Nephron progenitor cell (in vitro differentiated cells): Measurements from ENCODE around the gene HES7.

Source experiments
- DNase-seq: peaks from one replicate; pipeline ENCODE4 v3.0.0; 2021
- H3K27ac Mint-ChIP-seq: 2 replicates; pipeline ENCODE4 v1.8.0; 2021; ENCODE audit warnings: mild to moderate bottlenecking, moderate library complexity, mixed read lengths
- H3K27me3 Mint-ChIP-seq: 2 replicates; pipeline ENCODE4 v1.8.0; 2021; ENCODE audit warnings: mild to moderate bottlenecking, low read depth, mixed read lengths; ENCODE audit not compliant: poor library complexity
- H3K36me3 Mint-ChIP-seq: 2 replicates; pipeline ENCODE4 v1.8.0; 2021; ENCODE audit warnings: low read depth, mixed read lengths
- H3K4me1 Mint-ChIP-seq: 2 replicates; pipeline ENCODE4 v1.8.0; 2021; ENCODE audit warnings: mixed read lengths
- H3K4me3 Mint-ChIP-seq: 2 replicates; pipeline ENCODE4 v1.8.0; 2021; ENCODE audit warnings: mild to moderate bottlenecking, moderate library complexity, mixed read lengths
- H3K9me3 Mint-ChIP-seq: 2 replicates; pipeline ENCODE4 v1.8.0; 2021; ENCODE audit warnings: mild to moderate bottlenecking, moderate library complexity, mixed read lengths
- TF ChIP-seq, protein P1 (sequence below): fragments of 200-600 bp; sonication (generic); IDR thresholded peaks from 2 replicates; pipeline ENCODE4 v1.5.0; 2021; ENCODE audit warnings: antibody characterized with exemption

HES7 gene

DNA sequence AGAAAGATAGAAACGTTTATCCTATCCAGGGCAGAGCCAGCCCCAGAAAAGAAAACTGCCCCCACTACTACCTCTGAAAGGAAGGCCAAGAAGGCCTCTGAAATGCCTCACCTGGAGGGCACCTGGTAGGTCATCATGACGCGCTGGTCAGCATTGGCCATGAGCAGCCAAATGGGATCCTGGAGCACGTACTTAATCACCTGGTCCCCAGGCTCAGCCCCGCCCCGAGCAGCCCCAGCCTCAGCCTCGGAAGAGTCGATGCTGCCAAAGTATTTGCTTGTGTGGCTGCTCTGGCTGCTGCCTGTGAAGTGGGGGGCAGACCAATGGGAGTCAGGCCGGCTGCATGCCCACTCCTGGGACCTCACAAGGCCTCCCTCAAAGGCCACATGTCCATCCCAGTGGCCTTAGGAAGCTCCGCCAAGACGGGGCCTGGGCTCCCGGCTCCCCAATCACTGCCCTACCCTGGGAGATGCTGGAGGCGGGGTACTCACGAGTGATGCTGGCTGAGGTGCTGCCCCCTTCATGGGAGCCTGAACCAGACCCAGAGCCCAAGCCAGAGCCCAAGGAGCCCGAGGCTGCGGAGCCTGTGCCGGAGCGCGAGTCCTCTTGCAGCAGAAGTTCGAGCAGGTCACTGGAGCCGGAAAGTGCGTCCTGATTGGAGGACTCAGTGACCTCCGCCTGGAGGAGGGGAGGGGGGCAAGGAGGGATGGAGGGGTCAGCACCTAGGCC is 18.4 kb upstream of the HES7 start:
- no peaks in the 10 kb centered on the region for H3K9me3 Mint-ChIP-seq
- H3K27me3 Mint-ChIP-seq: peaks cover 2% of the 10 kb centered on the region
- no peak overlapping the region for H3K4me3 Mint-ChIP-seq
- H3K36me3 Mint-ChIP-seq: peaks cover 29% of the 10 kb centered on the region
- H3K4me1 Mint-ChIP-seq: no peaks in the 10 kb centered on the region
- TF ChIP-seq, protein P1, sequence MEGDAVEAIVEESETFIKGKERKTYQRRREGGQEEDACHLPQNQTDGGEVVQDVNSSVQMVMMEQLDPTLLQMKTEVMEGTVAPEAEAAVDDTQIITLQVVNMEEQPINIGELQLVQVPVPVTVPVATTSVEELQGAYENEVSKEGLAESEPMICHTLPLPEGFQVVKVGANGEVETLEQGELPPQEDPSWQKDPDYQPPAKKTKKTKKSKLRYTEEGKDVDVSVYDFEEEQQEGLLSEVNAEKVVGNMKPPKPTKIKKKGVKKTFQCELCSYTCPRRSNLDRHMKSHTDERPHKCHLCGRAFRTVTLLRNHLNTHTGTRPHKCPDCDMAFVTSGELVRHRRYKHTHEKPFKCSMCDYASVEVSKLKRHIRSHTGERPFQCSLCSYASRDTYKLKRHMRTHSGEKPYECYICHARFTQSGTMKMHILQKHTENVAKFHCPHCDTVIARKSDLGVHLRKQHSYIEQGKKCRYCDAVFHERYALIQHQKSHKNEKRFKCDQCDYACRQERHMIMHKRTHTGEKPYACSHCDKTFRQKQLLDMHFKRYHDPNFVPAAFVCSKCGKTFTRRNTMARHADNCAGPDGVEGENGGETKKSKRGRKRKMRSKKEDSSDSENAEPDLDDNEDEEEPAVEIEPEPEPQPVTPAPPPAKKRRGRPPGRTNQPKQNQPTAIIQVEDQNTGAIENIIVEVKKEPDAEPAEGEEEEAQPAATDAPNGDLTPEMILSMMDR: no peak
- H3K27ac Mint-ChIP-seq: no peak overlapping the region
- no peak for DNase-seq

DNA sequence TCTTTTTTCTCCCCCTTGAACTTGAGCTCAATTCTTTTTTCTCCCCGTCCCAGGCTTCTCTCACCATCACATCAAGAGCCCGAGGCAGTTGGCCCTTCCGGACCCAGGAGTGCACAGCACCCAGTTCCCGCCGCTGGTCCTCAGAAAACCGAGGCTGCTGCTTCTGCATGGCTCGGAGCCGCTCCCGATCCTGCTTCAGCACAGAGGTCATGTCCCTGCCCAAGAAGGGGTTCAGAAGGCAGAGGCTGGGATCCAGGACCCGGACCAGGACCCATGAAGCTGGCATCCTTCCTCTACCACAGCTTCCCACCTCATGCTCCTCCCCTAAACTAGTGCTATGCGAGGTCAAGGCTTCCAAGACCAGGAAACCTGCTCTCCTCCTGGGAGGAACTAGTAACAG is 17.8 kb upstream of the HES7 start:
- H3K27ac Mint-ChIP-seq: no peak overlapping the region
- no peaks in the 10 kb centered on the region for H3K9me3 Mint-ChIP-seq
- peaks cover 26% of the 10 kb centered on the region for H3K36me3 Mint-ChIP-seq
- no peaks in the 10 kb centered on the region for H3K4me1 Mint-ChIP-seq
- H3K4me3 Mint-ChIP-seq: no peak overlapping the region
- DNase-seq: no peak
- TF ChIP-seq, protein P1: no peak
- peaks cover 4% of the 10 kb centered on the region for H3K27me3 Mint-ChIP-seq

DNA sequence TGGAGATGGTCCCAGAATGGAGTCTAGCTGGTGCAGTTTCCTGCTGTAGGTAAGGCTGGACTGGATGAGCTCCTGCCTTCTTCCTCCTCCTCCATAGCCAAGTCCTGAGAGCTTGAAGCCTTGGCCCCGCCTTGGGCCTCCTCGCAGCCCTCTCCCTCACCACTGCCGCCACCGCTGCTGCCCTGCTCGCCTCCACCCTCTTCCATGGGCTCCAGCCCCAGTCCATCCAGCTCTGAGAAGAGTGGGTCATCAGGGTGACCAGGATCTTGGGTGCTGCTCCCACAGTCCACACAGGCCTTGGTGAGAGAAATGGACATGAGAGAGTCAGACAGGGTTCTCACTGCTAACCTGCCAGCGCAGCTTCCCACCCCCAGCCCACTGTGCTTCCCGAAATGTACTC is 17.1 kb upstream of the HES7 start:
- TF ChIP-seq, protein P1: no peak
- Mint-ChIP-seq H3K9me3 (no peaks in the 10 kb centered on the region), H3K36me3 (peaks cover 19% of the 10 kb centered on the region), H3K4me3 (no peak overlapping the region), H3K27ac (no peak overlapping the region), H3K27me3 (peaks cover 6% of the 10 kb centered on the region), H3K4me1 (no peaks in the 10 kb centered on the region)
- DNase-seq: no peak

DNA sequence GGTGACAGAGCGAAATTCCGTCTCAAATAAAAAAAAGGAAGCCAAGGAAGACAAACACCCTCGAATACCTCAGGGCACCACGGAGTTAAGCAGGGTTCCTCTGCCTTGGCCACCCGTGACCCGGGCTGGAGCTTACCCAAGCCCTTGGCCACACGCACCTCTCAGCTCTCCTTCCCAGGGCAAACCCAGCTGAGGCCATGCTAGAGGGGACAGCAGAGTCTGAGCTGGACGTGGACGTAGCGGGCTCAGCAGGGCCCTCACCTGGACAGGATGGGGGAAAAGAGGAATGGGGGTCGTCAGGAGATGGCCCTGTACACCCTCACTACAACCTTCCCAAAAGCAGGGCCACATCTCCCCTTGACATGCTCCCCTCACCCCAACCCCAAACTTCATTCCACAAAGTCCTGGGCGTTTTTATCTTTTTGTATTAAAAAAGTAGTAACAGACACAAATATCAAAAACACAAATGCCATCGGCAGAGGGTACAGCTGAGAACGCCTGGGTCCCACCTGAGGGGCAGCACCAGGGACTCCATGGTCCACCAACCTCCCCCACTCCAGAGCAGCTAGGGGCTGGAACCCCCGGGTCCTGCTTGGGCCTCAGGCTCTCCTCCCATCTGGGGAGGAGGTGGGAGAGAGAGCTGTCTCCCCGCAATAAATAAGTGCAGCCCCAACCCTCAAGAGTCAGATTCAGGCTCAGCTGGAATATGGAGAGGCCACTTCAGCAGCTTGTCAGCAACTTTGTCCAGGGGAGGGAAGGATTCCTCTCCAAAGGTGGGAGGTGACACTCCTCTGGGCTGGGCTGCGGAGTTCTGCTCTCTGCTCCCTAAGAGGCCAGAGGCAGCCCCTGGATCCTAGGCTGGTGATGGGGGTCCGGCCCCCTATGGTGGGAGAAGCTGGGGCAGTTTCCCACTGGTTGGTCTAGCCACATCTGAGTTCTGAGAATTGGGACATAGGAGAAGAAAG is 16.4 kb upstream of the HES7 start:
- Mint-ChIP-seq H3K4me3 (no peak overlapping the region), H3K36me3 (peaks cover 17% of the 10 kb centered on the region), H3K27ac (no peak overlapping the region), H3K9me3 (no peaks in the 10 kb centered on the region), H3K4me1 (no peaks in the 10 kb centered on the region), H3K27me3 (peaks cover 6% of the 10 kb centered on the region)
- TF ChIP-seq, protein P1: no peak
- no peak for DNase-seq

DNA sequence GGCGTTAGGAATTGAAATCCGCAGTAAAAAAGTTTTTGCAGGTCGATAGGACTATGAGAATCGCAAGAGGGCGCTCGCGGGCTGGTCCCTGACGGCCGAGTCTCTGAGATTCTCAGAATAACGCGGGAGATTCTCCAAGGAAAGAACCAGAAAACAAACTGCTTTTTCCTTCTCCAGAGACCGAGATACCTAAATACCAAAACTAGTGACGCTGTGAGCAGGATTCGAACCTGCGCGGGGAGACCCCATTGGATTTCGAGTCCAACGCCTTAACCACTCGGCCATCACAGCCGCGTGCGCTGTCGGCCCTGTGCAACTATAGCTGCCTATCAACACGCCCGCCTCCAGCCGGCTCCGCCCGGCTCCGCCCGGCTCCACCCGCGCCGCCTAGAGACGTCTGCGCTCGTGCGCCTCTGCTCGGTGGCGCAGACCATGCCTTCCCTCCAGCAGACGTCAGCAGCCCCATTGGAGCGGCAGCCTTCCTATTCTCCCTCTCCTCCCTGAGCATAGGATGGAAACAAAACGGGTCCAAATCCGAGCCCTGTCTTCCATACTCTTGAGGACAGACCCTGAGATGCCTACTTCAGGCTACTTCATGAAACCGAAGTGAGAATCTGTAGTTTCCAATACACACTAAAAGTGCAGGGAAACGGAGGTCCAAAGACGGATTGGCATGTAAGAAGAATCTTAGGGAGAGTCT is 14.9 kb upstream of the HES7 start:
- Mint-ChIP-seq H3K4me3 (no peak overlapping the region), H3K4me1 (peaks cover 4% of the 10 kb centered on the region), H3K27me3 (peaks cover 7% of the 10 kb centered on the region), H3K9me3 (no peaks in the 10 kb centered on the region), H3K36me3 (peaks cover 13% of the 10 kb centered on the region), H3K27ac (no peak overlapping the region)
- DNase-seq: peak; percentile 98
- TF ChIP-seq, protein P1: peak; percentile 89
